ENCODE measurements around the gene LTB4R2. TPM values are rescaled to one million over a fixed set of nuclear protein-coding genes. Genes with fewer than 3 reads are reported as not detected.
A peak's percentile ranks its signal among the peaks of the same experiment; 100 is the strongest.

LTB4R2 gene, protein sequence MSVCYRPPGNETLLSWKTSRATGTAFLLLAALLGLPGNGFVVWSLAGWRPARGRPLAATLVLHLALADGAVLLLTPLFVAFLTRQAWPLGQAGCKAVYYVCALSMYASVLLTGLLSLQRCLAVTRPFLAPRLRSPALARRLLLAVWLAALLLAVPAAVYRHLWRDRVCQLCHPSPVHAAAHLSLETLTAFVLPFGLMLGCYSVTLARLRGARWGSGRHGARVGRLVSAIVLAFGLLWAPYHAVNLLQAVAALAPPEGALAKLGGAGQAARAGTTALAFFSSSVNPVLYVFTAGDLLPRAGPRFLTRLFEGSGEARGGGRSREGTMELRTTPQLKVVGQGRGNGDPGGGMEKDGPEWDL
- total RNA-seq: 1 to 10 TPM in 3 of 4 donors, under 1 TPM in 1; 0.96 to 2.3 (median 1.7) TPM
- under 1 TPM; 0.08 to 0.57 (median 0.32) TPM for polyA plus RNA-seq
- long read RNA-seq, donor 1, partial matches to known transcripts: 0 of 1 reads
- long read RNA-seq, donor 1, other reads (novel, unspliced or antisense): 0 of 1 reads
- long read RNA-seq, donor 2, partial matches to known transcripts: 0 of 2 reads
- long read RNA-seq, donor 2, other reads (novel, unspliced or antisense): 0 of 2 reads

DNA sequence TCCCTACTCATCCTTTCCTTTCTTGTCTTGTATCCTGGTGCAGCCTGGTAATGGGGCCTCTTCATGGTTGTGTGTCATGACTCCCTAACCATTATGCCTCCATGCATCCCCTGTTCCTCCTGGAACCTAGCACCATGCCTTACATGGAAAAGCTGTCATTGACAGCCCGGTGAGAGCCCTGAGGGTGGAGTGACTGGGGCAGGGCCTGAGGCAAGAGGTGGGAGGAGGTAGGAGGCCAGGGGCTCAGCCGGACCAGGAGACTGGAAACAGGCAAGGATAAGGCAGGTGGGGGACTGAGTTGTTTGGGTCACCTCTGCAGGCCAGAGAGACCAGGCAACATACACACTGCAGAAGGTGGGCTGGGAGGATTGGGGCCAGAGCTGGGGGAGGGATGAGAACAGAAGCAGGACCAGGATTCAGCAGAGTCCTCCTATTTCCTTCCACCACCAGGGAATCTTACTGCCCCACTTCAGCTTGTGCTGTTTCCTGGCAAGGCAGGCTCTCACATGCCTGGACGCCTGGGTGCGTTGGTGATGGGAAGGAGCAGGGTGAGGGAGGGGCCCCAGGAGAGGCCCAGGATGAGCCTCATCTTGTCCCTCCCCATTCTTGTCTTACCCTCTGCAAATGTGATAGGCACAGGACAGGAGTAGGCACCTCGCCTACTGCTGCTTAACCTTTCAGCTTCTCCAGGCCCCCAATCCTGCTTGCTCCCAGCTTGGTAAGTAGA lies at the start of gene LTB4R2:
Gene LTB4R2 (plus strand): TSS at position 603 of the 727 bp plus-strand sequence. CDS start 525 bp downstream, outside the sequence.
- Histone ChIP-seq H3K9me3 (no peaks in the 10 kb centered on the region), H3K4me3 (peak within 1 kb of the TSS; percentile 68), H3K36me3 (ENCODE audit: insufficient read depth in 1 of 2, low read depth in 1 of 2) (peaks cover 0 to 34% of the 10 kb centered on the region in 2 donors), H3K27me3 (ENCODE audit: insufficient read depth in 3 of 3, low read length in 2 of 3) (no peaks in the 10 kb centered on the region), H3K27ac (peak within 1 kb of the TSS; percentile 79), H3K4me1 (peaks cover 13% of the 10 kb centered on the region)
- ATAC-seq: no peak
- TF ChIP-seq, protein P1, sequence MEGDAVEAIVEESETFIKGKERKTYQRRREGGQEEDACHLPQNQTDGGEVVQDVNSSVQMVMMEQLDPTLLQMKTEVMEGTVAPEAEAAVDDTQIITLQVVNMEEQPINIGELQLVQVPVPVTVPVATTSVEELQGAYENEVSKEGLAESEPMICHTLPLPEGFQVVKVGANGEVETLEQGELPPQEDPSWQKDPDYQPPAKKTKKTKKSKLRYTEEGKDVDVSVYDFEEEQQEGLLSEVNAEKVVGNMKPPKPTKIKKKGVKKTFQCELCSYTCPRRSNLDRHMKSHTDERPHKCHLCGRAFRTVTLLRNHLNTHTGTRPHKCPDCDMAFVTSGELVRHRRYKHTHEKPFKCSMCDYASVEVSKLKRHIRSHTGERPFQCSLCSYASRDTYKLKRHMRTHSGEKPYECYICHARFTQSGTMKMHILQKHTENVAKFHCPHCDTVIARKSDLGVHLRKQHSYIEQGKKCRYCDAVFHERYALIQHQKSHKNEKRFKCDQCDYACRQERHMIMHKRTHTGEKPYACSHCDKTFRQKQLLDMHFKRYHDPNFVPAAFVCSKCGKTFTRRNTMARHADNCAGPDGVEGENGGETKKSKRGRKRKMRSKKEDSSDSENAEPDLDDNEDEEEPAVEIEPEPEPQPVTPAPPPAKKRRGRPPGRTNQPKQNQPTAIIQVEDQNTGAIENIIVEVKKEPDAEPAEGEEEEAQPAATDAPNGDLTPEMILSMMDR (IDR thresholded peaks at IDR 0.05): no peak
- WGBS, 3 donors: 69 to 80% (median 75%) methylated on average over 5 of the region's 5 CpGs
- DNase-seq: no peak
- intact Hi-C loops (cut with DNase I): loop anchor here in 1 of 2 donors (5.0 kb wide), 1 partner anchor 252 kb away; no protein-coding TSS in a partner anchor

DNA sequence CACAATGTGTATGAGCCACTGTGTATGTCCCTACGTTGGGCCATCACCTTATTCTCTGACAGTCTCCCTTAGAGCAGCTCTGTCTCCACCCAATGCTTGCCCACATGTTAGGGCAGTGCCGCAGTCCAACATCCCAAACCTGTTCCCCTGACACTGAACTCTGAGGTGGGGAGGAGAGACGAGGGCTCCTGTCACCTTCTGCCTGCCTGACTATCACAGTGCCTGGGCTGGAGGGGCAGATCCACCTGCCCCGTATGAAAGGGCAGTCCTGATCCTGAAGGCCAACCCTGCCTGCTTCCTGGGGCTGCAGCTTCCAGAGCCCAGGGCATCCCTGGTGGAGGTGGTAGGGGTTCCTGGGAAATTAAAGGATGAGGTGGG lies 49.2 kb upstream of the LTB4R2 start:
- H3K4me3 ChIP-seq: no peak overlapping the region
- WGBS, 3 donors: 75 to 81% (median 78%) methylated on average over 4 of the region's 4 CpGs
- ATAC-seq: no peak

DNA sequence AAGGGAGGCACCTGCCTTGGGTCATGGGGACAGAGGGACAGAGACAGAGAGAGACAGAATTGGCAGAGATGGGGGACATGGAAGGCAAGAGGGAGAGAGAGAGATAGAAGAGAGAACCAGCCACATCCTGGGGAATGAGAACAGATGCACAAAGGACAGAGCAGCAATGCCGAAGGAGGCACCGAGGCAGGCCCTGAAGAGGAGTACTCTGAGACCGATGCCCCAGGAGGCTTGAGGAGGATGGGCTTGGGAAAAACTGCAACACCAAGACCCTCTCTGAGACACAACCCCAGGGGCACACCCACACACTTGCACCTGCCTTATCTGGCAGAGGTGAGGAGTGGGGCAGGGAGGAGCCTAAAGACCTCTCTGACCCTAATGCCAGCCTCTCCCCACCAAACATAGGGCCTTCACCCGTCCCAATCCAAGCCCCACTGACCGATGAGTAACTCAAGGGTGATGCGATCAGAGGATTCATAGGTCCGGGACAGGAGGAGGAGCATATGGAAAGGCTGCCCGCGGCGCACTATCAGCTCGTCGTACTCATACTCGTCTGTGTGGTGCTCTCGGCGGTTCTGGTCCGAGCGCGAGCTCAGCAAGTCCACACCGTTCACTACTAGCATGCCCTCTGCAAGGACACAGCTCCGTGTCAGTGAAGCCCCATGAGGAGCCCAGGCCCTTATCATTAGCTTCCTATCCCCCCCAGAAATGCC lies 48.5 kb upstream of the LTB4R2 start:
- no peak overlapping the region for H3K27ac ChIP-seq
- TF ChIP-seq, protein P1 (IDR thresholded peaks at IDR 0.05): no peak
- WGBS, 3 donors: 85 to 89% (median 86%) methylated on average over 20 of the region's 20 CpGs
- intact Hi-C loops (cut with DNase I): no loop called here
- no peak overlapping the region for H3K4me3 ChIP-seq
- ATAC-seq (no peak), DNase-seq (no peak)
- H3K27me3 ChIP-seq (ENCODE audit: insufficient read depth in 3 of 3, low read length in 2 of 3): no peaks in the 10 kb centered on the region
- no peaks in the 10 kb centered on the region for H3K9me3 ChIP-seq
- no peaks in the 10 kb centered on the region for H3K4me1 ChIP-seq
- peaks cover 0 to 12% of the 10 kb centered on the region in 2 donors for H3K36me3 ChIP-seq (ENCODE audit: insufficient read depth in 1 of 2, low read depth in 1 of 2)

More for the DNA sequence above, 49.2 kb upstream of the LTB4R2 start:
- H3K4me1 ChIP-seq: no peaks in the 10 kb centered on the region
- H3K27me3 ChIP-seq (ENCODE audit: insufficient read depth in 3 of 3, low read length in 2 of 3): no peaks in the 10 kb centered on the region
- peaks cover 0 to 6% of the 10 kb centered on the region in 2 donors for H3K36me3 ChIP-seq (ENCODE audit: insufficient read depth in 1 of 2, low read depth in 1 of 2)
- H3K9me3 ChIP-seq: no peaks in the 10 kb centered on the region
- H3K27ac ChIP-seq: no peak overlapping the region
- intact Hi-C loops (cut with DNase I): no loop called here
- TF ChIP-seq, protein P1 (IDR thresholded peaks at IDR 0.05): no peak
- peak in 1 of 2 donors; percentile 10 for DNase-seq

DNA sequence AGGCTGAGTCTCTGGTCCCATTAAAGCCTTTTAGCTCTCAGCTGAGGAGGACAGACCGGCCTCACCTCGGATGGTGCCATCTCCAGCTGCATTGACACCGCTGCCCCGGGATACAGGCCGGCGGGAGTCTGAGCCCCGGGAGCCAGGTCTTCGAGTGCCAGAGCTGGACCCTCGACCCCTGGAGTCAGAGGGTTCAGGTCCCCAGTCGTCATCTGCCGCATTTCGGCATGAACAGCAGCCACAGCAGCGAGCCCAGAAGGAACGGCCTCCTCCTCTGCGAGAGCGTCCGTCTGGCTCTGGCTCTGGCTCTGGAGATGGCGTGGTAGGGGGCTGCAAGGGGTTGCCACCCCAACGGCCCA lies 48.0 kb upstream of the LTB4R2 start:
- Histone ChIP-seq H3K27ac (no peak overlapping the region), H3K4me3 (no peak overlapping the region), H3K27me3 (ENCODE audit: insufficient read depth in 3 of 3, low read length in 2 of 3) (no peaks in the 10 kb centered on the region), H3K36me3 (ENCODE audit: insufficient read depth in 1 of 2, low read depth in 1 of 2) (peaks cover 0 to 18% of the 10 kb centered on the region in 2 donors), H3K4me1 (no peaks in the 10 kb centered on the region), H3K9me3 (no peaks in the 10 kb centered on the region)
- intact Hi-C loops (cut with DNase I): no loop called here
- 85 to 89% (median 88%) methylated on average over 19 of the region's 19 CpGs for WGBS, 3 donors
- DNase-seq (no peak), ATAC-seq (no peak)
- TF ChIP-seq, protein P1 (IDR thresholded peaks at IDR 0.05): no peak
